ENCODE measurements around the gene PPP2R2B. TPM values are rescaled to one million over a fixed set of nuclear protein-coding genes. Genes with fewer than 3 reads are reported as not detected.

PPP2R2B gene
- total RNA-seq, 2 donors from 2014 or later: 9.5 to 29.8 TPM

DNA sequence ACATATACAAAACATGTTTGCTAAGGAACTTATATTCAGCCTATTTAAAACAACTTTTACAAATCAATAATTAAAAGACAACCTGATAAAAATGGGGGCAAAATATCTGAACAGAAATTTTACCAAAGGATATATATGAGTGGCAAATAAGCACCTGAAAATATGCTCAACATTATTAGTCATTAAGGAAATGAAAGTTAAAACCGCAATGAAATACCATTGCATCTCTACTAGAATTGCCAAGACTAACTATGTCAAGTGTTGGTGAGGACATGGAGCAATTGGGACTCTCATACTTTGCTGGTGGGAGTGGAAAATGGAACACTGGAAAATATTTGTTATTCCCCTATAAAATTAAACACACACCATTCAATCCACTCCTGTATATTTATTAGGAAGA lies 26.3 kb upstream of the PPP2R2B start:
- Histone ChIP-seq H3K4me1 (ENCODE audit: control insufficient read depth in 1 of 2, low read depth in 2 of 2) (no peaks in the 10 kb centered on the region), H3K9me3 (no peaks in the 10 kb centered on the region), H3K4me3 (no peak overlapping the region), H3K36me3 (no peaks in the 10 kb centered on the region), H3K27me3 (replicated peaks; ENCODE audit: insufficient read depth) (no peaks in the 10 kb centered on the region), H3K27ac (no peak overlapping the region)
- DNase-seq (ENCODE audit: low spot score) (no peak), ATAC-seq (ENCODE audit: insufficient number of reproducible peaks, low FRiP score, low read depth) (no peak)
- TF ChIP-seq, protein P1, sequence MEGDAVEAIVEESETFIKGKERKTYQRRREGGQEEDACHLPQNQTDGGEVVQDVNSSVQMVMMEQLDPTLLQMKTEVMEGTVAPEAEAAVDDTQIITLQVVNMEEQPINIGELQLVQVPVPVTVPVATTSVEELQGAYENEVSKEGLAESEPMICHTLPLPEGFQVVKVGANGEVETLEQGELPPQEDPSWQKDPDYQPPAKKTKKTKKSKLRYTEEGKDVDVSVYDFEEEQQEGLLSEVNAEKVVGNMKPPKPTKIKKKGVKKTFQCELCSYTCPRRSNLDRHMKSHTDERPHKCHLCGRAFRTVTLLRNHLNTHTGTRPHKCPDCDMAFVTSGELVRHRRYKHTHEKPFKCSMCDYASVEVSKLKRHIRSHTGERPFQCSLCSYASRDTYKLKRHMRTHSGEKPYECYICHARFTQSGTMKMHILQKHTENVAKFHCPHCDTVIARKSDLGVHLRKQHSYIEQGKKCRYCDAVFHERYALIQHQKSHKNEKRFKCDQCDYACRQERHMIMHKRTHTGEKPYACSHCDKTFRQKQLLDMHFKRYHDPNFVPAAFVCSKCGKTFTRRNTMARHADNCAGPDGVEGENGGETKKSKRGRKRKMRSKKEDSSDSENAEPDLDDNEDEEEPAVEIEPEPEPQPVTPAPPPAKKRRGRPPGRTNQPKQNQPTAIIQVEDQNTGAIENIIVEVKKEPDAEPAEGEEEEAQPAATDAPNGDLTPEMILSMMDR (IDR thresholded peaks at IDR 0.05): no peak

DNA sequence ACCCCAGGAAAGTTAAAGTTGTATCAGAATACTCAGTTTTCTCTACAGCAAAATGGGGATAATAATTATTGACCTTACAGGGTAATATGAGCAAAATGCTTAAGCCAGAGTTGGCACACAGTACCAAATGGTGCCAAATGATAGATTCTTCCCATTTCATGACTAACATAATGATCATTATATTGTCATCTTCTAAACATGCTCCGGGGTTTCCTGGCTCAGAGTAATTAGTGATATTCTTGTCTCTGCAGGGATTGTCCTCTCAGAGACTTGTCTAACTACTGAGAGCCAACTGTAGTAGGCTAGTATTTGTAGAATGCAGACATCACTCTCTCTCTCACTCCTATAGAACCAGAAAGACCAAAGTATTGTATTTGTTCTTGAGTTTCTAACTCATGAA lies 25.2 kb upstream of the PPP2R2B start:
- no peak overlapping the region for H3K4me3 ChIP-seq
- ATAC-seq (ENCODE audit: insufficient number of reproducible peaks, low FRiP score, low read depth): no peak
- no peaks in the 10 kb centered on the region for H3K27me3 ChIP-seq (replicated peaks; ENCODE audit: insufficient read depth)
- TF ChIP-seq, protein P1 (IDR thresholded peaks at IDR 0.05): no peak
- DNase-seq (ENCODE audit: low spot score): no peak
- no peaks in the 10 kb centered on the region for H3K36me3 ChIP-seq
- H3K9me3 ChIP-seq: no peaks in the 10 kb centered on the region
- no peaks in the 10 kb centered on the region for H3K4me1 ChIP-seq (ENCODE audit: control insufficient read depth in 1 of 2, low read depth in 2 of 2)
- H3K27ac ChIP-seq: no peak overlapping the region

DNA sequence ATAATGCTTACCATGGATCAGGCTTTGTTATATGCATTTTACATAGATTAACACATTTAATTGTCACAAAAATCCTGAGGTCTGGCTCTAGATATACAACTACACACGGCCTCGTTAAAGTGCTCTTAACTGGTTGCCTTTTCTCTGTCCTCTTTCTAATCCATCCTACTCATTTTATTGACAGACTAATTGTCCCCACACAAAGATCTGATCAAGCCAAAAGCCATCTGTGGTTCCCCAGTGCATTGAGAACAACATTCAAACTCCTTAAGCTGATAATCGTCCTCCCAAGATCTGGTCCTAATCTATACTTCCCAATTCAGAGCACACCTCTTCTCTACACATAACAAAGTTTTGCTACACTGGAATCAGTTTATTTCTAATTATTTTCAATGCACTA lies 23.9 kb upstream of the PPP2R2B start:
- H3K27ac ChIP-seq: no peak overlapping the region
- TF ChIP-seq, protein P1 (IDR thresholded peaks at IDR 0.05): no peak
- H3K36me3 ChIP-seq: no peaks in the 10 kb centered on the region
- no peak overlapping the region for H3K4me3 ChIP-seq
- H3K4me1 ChIP-seq (ENCODE audit: control insufficient read depth in 1 of 2, low read depth in 2 of 2): no peaks in the 10 kb centered on the region
- ATAC-seq (ENCODE audit: insufficient number of reproducible peaks, low FRiP score, low read depth) (no peak), DNase-seq (ENCODE audit: low spot score) (no peak)
- H3K9me3 ChIP-seq: no peaks in the 10 kb centered on the region
- H3K27me3 ChIP-seq (replicated peaks; ENCODE audit: insufficient read depth): no peaks in the 10 kb centered on the region

DNA sequence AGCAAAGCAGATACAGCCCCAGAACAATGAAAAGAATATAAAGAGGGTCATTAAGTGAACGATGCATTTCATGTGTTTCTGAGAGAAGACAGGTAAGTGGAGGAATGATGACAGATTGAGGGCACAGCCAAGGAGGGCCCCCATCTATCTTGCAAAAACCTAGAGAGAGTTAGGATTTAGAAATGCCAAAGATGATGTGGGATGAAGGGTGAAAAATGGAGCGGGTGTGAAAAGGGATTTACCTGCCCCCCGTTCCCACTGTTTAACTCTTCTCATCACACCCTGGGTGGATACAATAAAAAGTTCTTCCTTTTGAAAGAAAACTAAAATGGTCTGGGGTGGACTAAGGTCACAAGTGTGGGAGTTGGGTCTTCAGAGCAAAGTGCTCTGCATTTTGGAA lies 18.5 kb upstream of the PPP2R2B start:
- H3K27me3 ChIP-seq (replicated peaks; ENCODE audit: insufficient read depth): no peaks in the 10 kb centered on the region
- H3K36me3 ChIP-seq: no peaks in the 10 kb centered on the region
- H3K4me3 ChIP-seq: no peak overlapping the region
- H3K4me1 ChIP-seq (ENCODE audit: control insufficient read depth in 1 of 2, low read depth in 2 of 2): no peaks in the 10 kb centered on the region
- TF ChIP-seq, protein P1 (IDR thresholded peaks at IDR 0.05): no peak
- no peak overlapping the region for H3K27ac ChIP-seq
- no peak for DNase-seq (ENCODE audit: low spot score)
- no peak for ATAC-seq (ENCODE audit: insufficient number of reproducible peaks, low FRiP score, low read depth)
- H3K9me3 ChIP-seq: no peaks in the 10 kb centered on the region

DNA sequence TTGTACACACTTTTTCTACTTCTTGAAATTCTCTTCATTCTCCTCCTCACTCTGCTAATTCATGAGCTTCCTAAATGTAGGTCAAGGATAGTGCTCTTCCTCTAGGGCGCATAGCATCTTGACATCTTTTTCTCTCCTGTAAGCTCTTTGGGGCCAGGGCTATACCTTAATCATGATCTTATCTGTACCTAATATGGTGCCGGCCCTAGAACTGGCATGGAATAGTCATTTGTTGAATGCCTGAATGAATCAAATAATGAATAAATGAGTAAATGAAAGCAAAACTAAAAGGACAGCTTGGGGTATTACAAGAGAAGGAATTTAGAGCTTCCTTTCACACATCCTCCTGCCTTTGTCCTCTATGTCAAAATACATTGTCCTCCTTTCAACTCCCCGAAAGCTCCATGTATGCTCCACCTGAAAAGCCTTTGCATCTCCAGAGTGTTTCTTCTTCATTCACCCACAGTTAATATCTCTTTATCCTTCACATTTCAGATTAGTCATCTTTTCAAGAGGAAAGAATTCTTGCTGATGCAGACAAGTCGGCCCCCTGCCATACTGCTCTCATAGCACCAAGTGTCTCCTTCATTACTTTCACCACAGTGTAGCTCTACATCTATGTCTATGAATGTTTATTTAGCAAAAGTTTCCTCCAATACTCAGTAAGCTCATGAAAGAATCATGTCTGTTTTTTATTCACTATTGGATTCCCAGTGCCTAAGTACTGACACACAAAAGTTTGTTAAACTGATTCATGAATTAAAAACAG lies 16.4 kb upstream of the PPP2R2B start:
- TF ChIP-seq, protein P1 (IDR thresholded peaks at IDR 0.05): no peak
- H3K36me3 ChIP-seq: no peaks in the 10 kb centered on the region
- no peaks in the 10 kb centered on the region for H3K9me3 ChIP-seq
- ATAC-seq (ENCODE audit: insufficient number of reproducible peaks, low FRiP score, low read depth) (no peak), DNase-seq (ENCODE audit: low spot score) (no peak)
- H3K4me1 ChIP-seq (ENCODE audit: control insufficient read depth in 1 of 2, low read depth in 2 of 2): no peaks in the 10 kb centered on the region
- no peak overlapping the region for H3K4me3 ChIP-seq
- no peak overlapping the region for H3K27ac ChIP-seq
- no peaks in the 10 kb centered on the region for H3K27me3 ChIP-seq (replicated peaks; ENCODE audit: insufficient read depth)

All from thoracic aorta (tissue), 2 donors.